Right lobe of liver (tissue), 6 donors: ENCODE results near the gene DLL4. TPM values are rescaled to one million over a fixed set of nuclear protein-coding genes. Genes with fewer than 3 reads are reported as not detected.

Source experiments
- ATAC-seq, 4 donors: fragments of 200-7000 bp; cut with Tn5 transposase; one replicate each; pipeline ENCODE4 v1.9.1; 2020; ENCODE audit warnings: mild to moderate bottlenecking in 4 of 4, moderate library complexity in 4 of 4
- DNase-seq, 3 donors: peaks; one replicate each; pipeline ENCODE4 v3.0.0-alpha.2; 2020
- H3K27ac ChIP-seq, 3 donors: fragments of 200-600 bp; one replicate each; pipeline ENCODE4 v1.8.0; 2022
- H3K27me3 ChIP-seq, 2 donors: fragments of 200-600 bp; one replicate each; pipeline ENCODE4 v1.8.0; 2022
- H3K36me3 ChIP-seq, 4 donors: fragments of 200-600 bp; sonication (generic) in 1 of 4; one replicate each; pipeline versions ENCODE4 v1.5.1 to v1.8.0; 2017 to 2022; ENCODE audit warnings: control low read depth in 1 of 4
- H3K4me1 ChIP-seq, 4 donors: fragments of 200-600 bp; sonication (generic) in 1 of 4; one replicate each; pipeline versions ENCODE4 v1.5.1 to v1.8.0; 2017 to 2022; ENCODE audit warnings: control low read depth in 1 of 4
- H3K4me3 ChIP-seq, 3 donors: fragments of 200-600 bp; one replicate each; pipeline ENCODE4 v1.8.0; 2022
- H3K9me3 ChIP-seq, 4 donors: fragments of 200-600 bp; sonication (generic) in 1 of 4; one replicate each; pipeline versions ENCODE4 v1.5.1 to v1.8.0; 2017 to 2022; ENCODE audit warnings: control low read depth in 1 of 4
- CTCF ChIP-seq, 4 donors: fragments of 200-600 bp in 3 of 4; fragments of 450-650 bp in 1 of 4; IDR thresholded peaks; one replicate each; pipeline versions ENCODE4 v1.5.1 to v1.8.0; 2016 to 2022; ENCODE audit warnings: antibody characterized with exemption in 4 of 4, mild to moderate bottlenecking in 2 of 4
- POLR2A ChIP-seq: fragments of 450-650 bp; IDR thresholded peaks from one replicate; pipeline ENCODE4 v1.6.1; 2017; ENCODE audit warnings: antibody characterized with exemption, mild to moderate bottlenecking
- WGBS: methylation state at CpG from one replicate; pipeline ENCODE4 v1.1.6; 2018; ENCODE audit warnings: low coverage, low lambda C conversion rate; ENCODE audit not compliant: insufficient coverage; ENCODE audit errors: missing lambda C conversion rate; 5-methylcytosine and 5-hydroxymethylcytosine counted together
- intact Hi-C, 2 donors: fragments of 100-400 bp; cut with DNase I; formaldehyde crosslinking; loops; one replicate each; pipeline versions ENCODE4 v1.11.2 to v1.14.1; 2022
- total RNA-seq, 6 experiments: library from RNA; depleted of rRNA in 2 of 6; stranded (reverse); fragments of >200 nt in 2 of 6; fragmentation: NEBNext Ultra II Directional in 3 of 6; extraction: Animal tissue kit (Norgen Biotek cat#: 25700) in 3 of 6; gene quantifications; one replicate each; pipeline versions ENCODE4 v1.1.0 to v1.2.4, GENCODE V29; 2016 to 2023
- donor health status: DM: no; HTN: yes; CAD: no.
- donor health status: DM: no; HTN: no; CAD: no.
- donor health status: DM: no; HTN: no; CAD: no.
- donor health status: DM: no; HTN: yes; CAD: no.
- donor health status: DM: no; HTN: yes; CAD: no.

DLL4 gene
- total RNA-seq, 6 experiments from 2014 or later = 2.9 to 8.7 (median 4.2) TPM

- Histone ChIP-seq H3K4me3 (no peak overlapping the region), H3K27me3 (peaks cover 0 to 12% of the 10 kb centered on the region in 2 donors), H3K4me1 (peaks cover 0 to 16% (median 6%) of the 10 kb centered on the region in 4 donors), H3K9me3 (no peaks in the 10 kb centered on the region), H3K27ac (no peak overlapping the region), H3K36me3 (no peaks in the 10 kb centered on the region)
- ATAC-seq (no peak), DNase-seq (no peak)
- intact Hi-C loops = no loop called here
- WGBS = 52% methylated on average over 4 of the region's 10 CpGs
- TF ChIP-seq CTCF (IDR thresholded peaks at IDR 0.05) = no peak
- no peak for TF ChIP-seq POLR2A
Measured at GRCh38 chr15:40922608-40923005, 6.5 kb upstream of the DLL4 start.

- no peak overlapping the region for H3K4me3 ChIP-seq
- no CpG with 5 or more reads among the region's 9 CpGs for WGBS
- peaks cover 0 to 23% (median 9%) of the 10 kb centered on the region in 4 donors for H3K4me1 ChIP-seq
Measured at GRCh38 chr15:40923551-40923950, 5.6 kb upstream of the DLL4 start.

GRCh38 chr15:40925495-40925862, 3.7 kb upstream of the DLL4 start:
- Histone ChIP-seq H3K27me3 (peaks cover 0 to 16% of the 10 kb centered on the region in 2 donors), H3K9me3 (no peaks in the 10 kb centered on the region), H3K36me3 (no peaks in the 10 kb centered on the region), H3K4me1 (peaks cover 0 to 42% (median 16%) of the 10 kb centered on the region in 4 donors), H3K27ac (no peak overlapping the region), H3K4me3 (no peak overlapping the region)
- WGBS = 10% methylated on average over 4 of the region's 30 CpGs
- ATAC-seq (no peak), DNase-seq (no peak)
- TF ChIP-seq POLR2A = no peak
- TF ChIP-seq CTCF (IDR thresholded peaks at IDR 0.05) = no peak
- intact Hi-C loops = no loop called here

More at GRCh38 chr15:40923551-40923950, 5.6 kb upstream of the DLL4 start:
- intact Hi-C loops = no loop called here
- ATAC-seq = no peak
- H3K27ac ChIP-seq = no peak overlapping the region
- H3K36me3 ChIP-seq = no peaks in the 10 kb centered on the region
- peaks cover 0 to 12% of the 10 kb centered on the region in 2 donors for H3K27me3 ChIP-seq
- DNase-seq = no peak
- H3K9me3 ChIP-seq = no peaks in the 10 kb centered on the region
- TF ChIP-seq CTCF (IDR thresholded peaks at IDR 0.05) = no peak
- TF ChIP-seq POLR2A = no peak

GRCh38 chr15:40925863-40926658, 3.1 kb upstream of the DLL4 start:
- Histone ChIP-seq H3K27ac (no peak overlapping the region), H3K4me3 (no peak overlapping the region), H3K9me3 (no peaks in the 10 kb centered on the region), H3K4me1 (peaks cover 0 to 46% (median 19%) of the 10 kb centered on the region in 4 donors), H3K36me3 (no peaks in the 10 kb centered on the region), H3K27me3 (peaks cover 0 to 21% of the 10 kb centered on the region in 2 donors)
- 20% methylated on average over 3 of the region's 61 CpGs for WGBS
- TF ChIP-seq CTCF (IDR thresholded peaks at IDR 0.05) = no peak
- no peak for TF ChIP-seq POLR2A
- peak in 3 of 4 donors; percentile 2 to 17 (median 3) for ATAC-seq
- intact Hi-C loops = no loop called here
- no peak for DNase-seq
